Measurements from ENCODE around the gene ACVR1.
"Not testable (repeated sequence)": the region's sequence is repeated elsewhere in the genome, so short reads cannot be mapped to it uniquely, and the experiment has no call there.

The ACVR1 gene

GRCh38 chr2:157769856-157770255, 106.3 kb downstream of the ACVR1 start:
- TF ChIP-seq JUND (IDR thresholded peaks at IDR 0.05; ENCODE audit: low read depth) = no peak
- no peak for DNase-seq (ENCODE audit: low read depth in 1 of 2, low spot score in 1 of 2)
- in situ Hi-C loops (cut with HindIII; ENCODE audit: low pct_unique_long_range_greater_than_20kb, low sequenced_read_pairs) = no loop called here

GRCh38 chr2:157764386-157764785, 111.7 kb downstream of the ACVR1 start:
- in situ Hi-C loops (cut with HindIII; ENCODE audit: low pct_unique_long_range_greater_than_20kb, low sequenced_read_pairs) = no loop called here
- no peak for DNase-seq (ENCODE audit: low read depth in 1 of 2, low spot score in 1 of 2)
- no peak for TF ChIP-seq JUND (IDR thresholded peaks at IDR 0.05; ENCODE audit: low read depth)

- TF ChIP-seq JUND (IDR thresholded peaks at IDR 0.05; ENCODE audit: low read depth) = no peak
- in situ Hi-C loops (cut with HindIII; ENCODE audit: low pct_unique_long_range_greater_than_20kb, low sequenced_read_pairs) = no loop called here
- no peak for DNase-seq (ENCODE audit: low read depth in 1 of 2, low spot score in 1 of 2)
Observed at GRCh38 chr2:157761520-157761919, 114.6 kb downstream of the ACVR1 start.

GRCh38 chr2:157760949-157761348, 115.2 kb downstream of the ACVR1 start:
- TF ChIP-seq JUND (IDR thresholded peaks at IDR 0.05; ENCODE audit: low read depth) = no peak
- in situ Hi-C loops (cut with HindIII; ENCODE audit: low pct_unique_long_range_greater_than_20kb, low sequenced_read_pairs) = no loop called here
- DNase-seq (ENCODE audit: low read depth in 1 of 2, low spot score in 1 of 2) = no peak

- TF ChIP-seq JUND (IDR thresholded peaks at IDR 0.05; ENCODE audit: low read depth) = no peak
- in situ Hi-C loops (cut with HindIII; ENCODE audit: low pct_unique_long_range_greater_than_20kb, low sequenced_read_pairs) = no loop called here
- DNase-seq (ENCODE audit: low read depth in 1 of 2, low spot score in 1 of 2) = no peak
Observed at GRCh38 chr2:157759855-157760254, 116.3 kb downstream of the ACVR1 start.

- DNase-seq (ENCODE audit: low read depth in 1 of 2, low spot score in 1 of 2) = no peak
- no peak for TF ChIP-seq JUND (IDR thresholded peaks at IDR 0.05; ENCODE audit: low read depth)
- in situ Hi-C loops (cut with HindIII; ENCODE audit: low pct_unique_long_range_greater_than_20kb, low sequenced_read_pairs) = no loop called here
Observed at GRCh38 chr2:157758586-157758985, 117.5 kb downstream of the ACVR1 start.

GRCh38 chr2:157757500-157757899, 118.6 kb downstream of the ACVR1 start:
- no peak for TF ChIP-seq JUND (IDR thresholded peaks at IDR 0.05; ENCODE audit: low read depth)
- in situ Hi-C loops (cut with HindIII; ENCODE audit: low pct_unique_long_range_greater_than_20kb, low sequenced_read_pairs) = no loop called here
- DNase-seq (ENCODE audit: low read depth in 1 of 2, low spot score in 1 of 2) = no peak

- DNase-seq (ENCODE audit: low read depth in 1 of 2, low spot score in 1 of 2); in situ Hi-C loops (cut with HindIII; ENCODE audit: low pct_unique_long_range_greater_than_20kb, low sequenced_read_pairs): not testable (repeated sequence)
Observed at GRCh38 chr2:157756447-157756846, 119.7 kb downstream of the ACVR1 start.

- in situ Hi-C loops (cut with HindIII; ENCODE audit: low pct_unique_long_range_greater_than_20kb, low sequenced_read_pairs) = no loop called here
- DNase-seq (ENCODE audit: low read depth in 1 of 2, low spot score in 1 of 2) = peak in 1 of 2 experiments; percentile 5
- no peak for TF ChIP-seq JUND (IDR thresholded peaks at IDR 0.05; ENCODE audit: low read depth)
Observed at GRCh38 chr2:157751462-157752058, 124.6 kb downstream of the ACVR1 start.

- no peak for TF ChIP-seq JUND (IDR thresholded peaks at IDR 0.05; ENCODE audit: low read depth)
- no peak for DNase-seq (ENCODE audit: low read depth in 1 of 2, low spot score in 1 of 2)
- in situ Hi-C loops (cut with HindIII; ENCODE audit: low pct_unique_long_range_greater_than_20kb, low sequenced_read_pairs) = no loop called here
Observed at GRCh38 chr2:157749684-157750083, 126.4 kb downstream of the ACVR1 start.

GRCh38 chr2:157748371-157749142, 127.6 kb downstream of the ACVR1 start:
- DNase-seq (ENCODE audit: low read depth in 1 of 2, low spot score in 1 of 2) = no peak
- in situ Hi-C loops (cut with HindIII; ENCODE audit: low pct_unique_long_range_greater_than_20kb, low sequenced_read_pairs) = no loop called here
- TF ChIP-seq JUND (IDR thresholded peaks at IDR 0.05; ENCODE audit: low read depth) = no peak

GRCh38 chr2:157747695-157748370, 128.3 kb downstream of the ACVR1 start:
- peak in 1 of 2 experiments; percentile 16 for DNase-seq (ENCODE audit: low read depth in 1 of 2, low spot score in 1 of 2)
- TF ChIP-seq JUND (IDR thresholded peaks at IDR 0.05; ENCODE audit: low read depth) = no peak
- in situ Hi-C loops (cut with HindIII; ENCODE audit: low pct_unique_long_range_greater_than_20kb, low sequenced_read_pairs) = no loop called here

- in situ Hi-C loops (cut with HindIII; ENCODE audit: low pct_unique_long_range_greater_than_20kb, low sequenced_read_pairs) = no loop called here
- no peak for TF ChIP-seq JUND (IDR thresholded peaks at IDR 0.05; ENCODE audit: low read depth)
- DNase-seq (ENCODE audit: low read depth in 1 of 2, low spot score in 1 of 2) = no peak
Observed at GRCh38 chr2:157747280-157747679, 128.8 kb downstream of the ACVR1 start.

Measured in T47D (cell line).